NK-92 treated with Interleukin-12 subunit alpha and Interleukin-12 subunit beta, amount 100 ng/mL, for 24 hours (cell line): ENCODE results near the gene AKR1C1.
"Not testable (repeated sequence)": the region's sequence is repeated elsewhere in the genome, so short reads cannot be mapped to it uniquely, and the experiment has no call there.

ENCODE experiments used
- DNase-seq: peaks from one replicate; lab custom pipeline; 2025; lab: John Stamatoyannopoulos, UW

AKR1C1 gene

GRCh38 chr10:4962876-4963814 is at the start of gene AKR1C1:
Gene AKR1C1 (plus strand): TSS chr10:4963415. CDS start chr10:4963445, 30 bp downstream.
- DNase-seq = not testable (repeated sequence)

GRCh38 chr10:4914213-4914850 is 48.9 kb upstream of the AKR1C1 start:
- no peak for DNase-seq

- no peak for DNase-seq
These were observed 47.0 kb upstream of the AKR1C1 start for GRCh38 chr10:4916086-4916716.

GRCh38 chr10:4918236-4918635 is 45.0 kb upstream of the AKR1C1 start:
- DNase-seq = no peak

GRCh38 chr10:4924482-4924881 is 38.7 kb upstream of the AKR1C1 start:
- DNase-seq = not testable (repeated sequence)

GRCh38 chr10:4926400-4926799 is 36.8 kb upstream of the AKR1C1 start:
- no peak for DNase-seq

GRCh38 chr10:4931587-4931986 is 31.6 kb upstream of the AKR1C1 start:
- DNase-seq = no peak

- no peak for DNase-seq
These were observed 28.7 kb upstream of the AKR1C1 start for GRCh38 chr10:4934391-4934987.

- no peak for DNase-seq
These were observed 25.9 kb upstream of the AKR1C1 start for GRCh38 chr10:4937346-4937745.

GRCh38 chr10:4939224-4940072 is 23.8 kb upstream of the AKR1C1 start:
- no peak for DNase-seq

- DNase-seq = not testable (repeated sequence)
These were observed 23.2 kb upstream of the AKR1C1 start for GRCh38 chr10:4940073-4940428.

GRCh38 chr10:4940909-4941308 is 22.3 kb upstream of the AKR1C1 start:
- not testable (repeated sequence) for DNase-seq

GRCh38 chr10:4941540-4942330 is 21.5 kb upstream of the AKR1C1 start:
- no peak for DNase-seq

- DNase-seq = not testable (repeated sequence)
These were observed 20.3 kb upstream of the AKR1C1 start for GRCh38 chr10:4942931-4943330.

GRCh38 chr10:4943416-4943815 is 19.8 kb upstream of the AKR1C1 start:
- not testable (repeated sequence) for DNase-seq

GRCh38 chr10:4943821-4944220 is 19.4 kb upstream of the AKR1C1 start:
- DNase-seq = no peak

GRCh38 chr10:4944841-4945240 is 18.4 kb upstream of the AKR1C1 start:
- no peak for DNase-seq

- DNase-seq = no peak
These were observed 17.2 kb upstream of the AKR1C1 start for GRCh38 chr10:4945766-4946717.

- no peak for DNase-seq
These were observed 16.1 kb upstream of the AKR1C1 start for GRCh38 chr10:4947039-4947634.
